ENCODE measurements around the gene CLIC6. TPM values are rescaled to one million over a fixed set of nuclear protein-coding genes. Genes with fewer than 3 reads are reported as not detected.

Gene CLIC6
- total RNA-seq, result not detected

GRCh38 chr21:34668803-34669148 is at the start of gene CLIC6:
Gene CLIC6 (plus strand): TSS chr21:34668994. CDS start chr21:34669389, 395 bp downstream.

Other genes with a start within 250 kb of the CLIC6 start
- gene SMIM34, start 245.0 kb upstream of the CLIC6 start, total RNA-seq, result not detected
- gene KCNE1, start 156.8 kb upstream of the CLIC6 start, total RNA-seq, result under 1 TPM; 0.34 to 1.00 TPM
- 100 to 1,000 TPM; 255 to 653 TPM for gene RCAN1, start 53.9 kb upstream of the CLIC6 start, total RNA-seq

Data from melanocyte of skin (primary cell).